GM12874 (cell line): ENCODE measurements around the gene UTF1.

ENCODE experiments used
- CTCF ChIP-seq: IDR thresholded peaks from 2 replicates; pipeline ENCODE4 v1.5.1; 2011; ENCODE audit warnings: low read depth, mild to moderate bottlenecking, control low read depth, low read length, moderate library complexity; ENCODE audit not compliant: insufficient read depth

Gene UTF1

DNA sequence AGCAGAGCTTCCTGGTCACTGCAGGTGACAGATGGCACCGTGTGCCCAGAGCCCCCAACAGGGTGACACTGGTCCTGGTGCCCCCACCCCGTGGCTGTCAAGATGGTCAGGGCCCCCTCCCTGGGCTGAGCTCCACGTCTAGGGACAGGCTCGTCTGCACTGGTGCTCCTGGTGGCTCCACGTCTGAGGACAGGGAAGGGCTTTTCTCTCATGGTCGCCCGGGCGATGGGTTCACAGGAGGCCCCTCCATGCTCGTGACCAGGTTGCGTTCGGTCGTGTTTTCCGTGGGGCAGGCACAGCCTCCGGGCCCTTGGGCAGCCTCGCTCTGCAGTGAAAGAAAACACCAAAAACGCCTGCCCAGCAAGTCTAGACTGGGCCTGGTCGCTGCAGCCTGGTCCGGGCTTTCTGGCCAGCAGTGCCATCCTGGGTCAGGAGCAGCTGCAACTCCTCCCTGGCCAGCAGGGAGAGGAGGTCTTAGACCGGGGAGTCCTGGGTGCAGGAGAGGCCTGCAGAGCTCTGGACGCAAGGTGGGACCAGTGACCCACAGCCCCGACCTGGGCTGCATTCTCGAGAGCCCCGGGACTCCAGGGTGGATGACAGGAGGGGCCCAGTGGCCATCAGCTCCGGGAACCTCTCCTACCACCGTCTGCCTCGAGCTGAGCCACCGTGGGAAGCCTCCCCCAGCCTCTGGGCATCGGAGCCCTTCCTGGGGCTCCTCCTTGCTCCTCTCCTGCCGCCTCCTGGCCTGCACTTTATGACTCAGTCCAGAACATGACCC, 27.9 kb upstream of the UTF1 start:
- TF ChIP-seq CTCF, result no peak

DNA sequence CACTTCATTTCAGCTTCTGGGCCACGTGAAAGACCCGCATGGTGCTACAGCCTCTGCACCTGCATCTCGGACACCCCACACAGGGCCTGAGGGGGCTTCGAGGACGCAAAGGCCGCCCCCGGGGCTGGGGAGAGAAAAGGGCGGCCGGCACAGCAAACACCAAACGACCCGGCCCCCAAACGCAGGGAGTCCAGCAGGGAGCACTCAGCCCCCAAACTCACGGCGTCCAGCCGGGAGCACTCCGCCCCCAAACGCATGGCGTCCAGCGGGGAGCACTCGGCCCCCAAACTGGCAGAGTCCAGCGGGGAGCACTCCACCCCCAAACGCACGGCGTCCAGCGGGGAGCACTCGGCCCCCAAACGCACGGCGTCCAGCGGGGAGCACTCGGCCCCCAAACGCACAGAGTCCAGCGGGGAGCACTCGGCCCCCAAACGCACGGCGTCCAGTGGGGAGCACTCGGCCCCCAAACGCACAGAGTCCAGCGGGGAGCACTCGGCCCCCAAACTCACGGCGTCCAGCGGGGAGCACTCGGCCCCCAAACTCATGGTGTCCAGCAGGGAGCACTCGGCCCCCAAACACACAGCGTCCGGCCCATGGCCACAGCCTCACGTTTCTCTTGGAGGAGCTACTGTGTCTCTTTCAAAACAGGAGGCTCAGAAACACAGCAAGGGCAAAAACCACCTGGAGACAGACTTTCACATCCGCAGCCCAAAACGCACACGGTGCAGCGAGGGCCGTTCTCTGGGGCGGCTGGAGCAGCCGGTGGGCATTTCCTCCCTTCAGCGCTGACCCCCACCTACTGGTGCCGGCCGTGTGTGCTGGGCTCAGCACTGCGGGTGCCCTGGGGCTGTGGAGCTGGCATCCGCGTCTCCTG, 27.0 kb upstream of the UTF1 start:
- no peak for TF ChIP-seq CTCF

- TF ChIP-seq CTCF, result no peak
Measured at GRCh38 chr10:133203652-133204195, 26.3 kb upstream of the UTF1 start.

DNA sequence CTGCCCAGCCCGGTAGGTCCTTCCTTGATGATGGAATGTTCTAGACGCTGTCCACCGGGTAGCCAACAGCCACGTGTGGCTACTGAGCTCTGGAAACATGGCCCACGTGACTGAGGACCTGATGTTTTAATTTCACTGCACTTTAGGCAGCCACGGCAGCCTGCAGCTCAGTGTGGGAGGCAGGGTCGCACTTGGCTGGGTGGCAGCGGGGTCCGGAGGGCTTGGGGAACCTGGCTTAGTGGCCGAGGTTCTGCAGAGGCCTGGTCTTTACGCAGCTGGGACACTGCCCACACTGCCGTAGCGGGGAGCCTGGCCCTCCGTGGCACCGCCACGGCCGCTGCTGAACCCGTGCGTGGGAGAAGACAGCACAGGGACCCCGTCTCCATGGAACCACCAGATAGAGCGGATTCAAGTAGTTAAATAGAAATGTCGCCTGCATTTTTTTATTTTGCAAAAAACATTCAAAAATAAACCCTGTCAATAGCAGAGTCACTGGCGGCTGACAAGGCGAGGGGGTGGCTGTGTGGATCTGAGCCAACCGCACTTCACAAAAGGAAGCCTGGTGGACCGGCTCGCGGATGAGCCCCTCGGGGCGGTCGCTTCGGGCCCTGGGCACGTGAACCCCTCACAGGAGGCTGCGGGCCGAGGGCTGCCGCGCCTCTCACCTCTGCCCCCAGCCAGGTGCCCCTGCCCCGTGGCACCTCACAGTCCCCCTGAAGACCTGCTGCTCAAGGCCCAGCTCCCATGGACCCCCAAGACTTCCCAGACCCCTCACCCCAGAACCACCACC, 25.6 kb upstream of the UTF1 start:
- no peak for TF ChIP-seq CTCF

GRCh38 chr10:133205146-133205545, 24.9 kb upstream of the UTF1 start:
- no peak for TF ChIP-seq CTCF

GRCh38 chr10:133206356-133207040, 23.5 kb upstream of the UTF1 start:
- no peak for TF ChIP-seq CTCF
